Activated gamma-delta T cell treated with Interleukin-2 at 50 U/mL for 16 hours (primary cell): Measurements from ENCODE around the gene ADRA2C.
"Not testable (repeated sequence)": the region's sequence is repeated elsewhere in the genome, so short reads cannot be mapped to it uniquely, and the experiment has no call there.

Source experiments
- DNase-seq: peaks from one replicate; pipeline ENCODE4 v3.0.0-alpha.2; 2020

The ADRA2C gene

GRCh38 chr4:3801521-3801920, 35.3 kb downstream of the ADRA2C start:
- no peak for DNase-seq

GRCh38 chr4:3801931-3802550, 35.9 kb downstream of the ADRA2C start:
- no peak for DNase-seq

GRCh38 chr4:3802571-3803474, 36.6 kb downstream of the ADRA2C start:
- no peak for DNase-seq

GRCh38 chr4:3803475-3803847, 37.3 kb downstream of the ADRA2C start:
- no peak for DNase-seq

- no peak for DNase-seq
Observed at GRCh38 chr4:3803946-3804345, 37.8 kb downstream of the ADRA2C start.

- no peak for DNase-seq
Observed at GRCh38 chr4:3805026-3805425, 38.8 kb downstream of the ADRA2C start.

GRCh38 chr4:3805731-3806130, 39.5 kb downstream of the ADRA2C start:
- DNase-seq: no peak

- DNase-seq: no peak
Observed at GRCh38 chr4:3807311-3807710, 41.1 kb downstream of the ADRA2C start.

GRCh38 chr4:3807822-3808496, 41.8 kb downstream of the ADRA2C start:
- DNase-seq: no peak

- DNase-seq: no peak
Observed at GRCh38 chr4:3808597-3808996, 42.4 kb downstream of the ADRA2C start.

- DNase-seq: no peak
Observed at GRCh38 chr4:3809028-3809427, 42.8 kb downstream of the ADRA2C start.

GRCh38 chr4:3809451-3810110, 43.4 kb downstream of the ADRA2C start:
- DNase-seq: no peak

- no peak for DNase-seq
Observed at GRCh38 chr4:3810111-3810680, 44.0 kb downstream of the ADRA2C start.

- DNase-seq: no peak
Observed at GRCh38 chr4:3810796-3811485, 44.8 kb downstream of the ADRA2C start.

GRCh38 chr4:3811621-3812020, 45.4 kb downstream of the ADRA2C start:
- DNase-seq: no peak

GRCh38 chr4:3812211-3812934, 46.2 kb downstream of the ADRA2C start:
- DNase-seq: no peak

GRCh38 chr4:3813151-3814052, 47.2 kb downstream of the ADRA2C start:
- no peak for DNase-seq

- no peak for DNase-seq
Observed at GRCh38 chr4:3814053-3814570, 47.9 kb downstream of the ADRA2C start.

GRCh38 chr4:3814838-3815237, 48.7 kb downstream of the ADRA2C start:
- DNase-seq: not testable (repeated sequence)

- DNase-seq: no peak
Observed at GRCh38 chr4:3816256-3816825, 50.2 kb downstream of the ADRA2C start.
